ENCODE results near the gene GPR85. TPM values are rescaled to one million over a fixed set of nuclear protein-coding genes. Genes with fewer than 3 reads are reported as not detected.

The GPR85 gene
- total RNA-seq, 6 experiments from 2014 or later: 2.7 to 5.6 (median 3.5) TPM

DNA sequence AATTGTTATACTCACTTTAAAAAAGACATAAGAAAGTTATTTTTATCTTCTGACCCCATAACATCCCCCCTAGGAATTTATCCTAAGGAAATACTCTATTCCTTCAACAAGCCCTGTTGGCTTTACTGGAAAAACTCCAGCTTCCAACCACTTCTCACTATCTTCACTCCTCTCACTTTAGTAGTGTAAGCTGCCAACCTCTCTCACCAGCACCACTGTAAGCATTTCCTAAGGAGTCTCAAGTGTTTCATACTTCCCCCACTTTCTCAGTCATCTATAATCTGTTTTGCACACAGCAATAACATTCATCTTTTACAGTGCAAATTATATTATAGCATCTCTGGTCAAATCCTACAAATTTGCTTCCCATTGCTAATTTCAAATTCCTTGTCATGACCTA is 45.8 kb downstream of the GPR85 start:
- TF ChIP-seq, protein P1, sequence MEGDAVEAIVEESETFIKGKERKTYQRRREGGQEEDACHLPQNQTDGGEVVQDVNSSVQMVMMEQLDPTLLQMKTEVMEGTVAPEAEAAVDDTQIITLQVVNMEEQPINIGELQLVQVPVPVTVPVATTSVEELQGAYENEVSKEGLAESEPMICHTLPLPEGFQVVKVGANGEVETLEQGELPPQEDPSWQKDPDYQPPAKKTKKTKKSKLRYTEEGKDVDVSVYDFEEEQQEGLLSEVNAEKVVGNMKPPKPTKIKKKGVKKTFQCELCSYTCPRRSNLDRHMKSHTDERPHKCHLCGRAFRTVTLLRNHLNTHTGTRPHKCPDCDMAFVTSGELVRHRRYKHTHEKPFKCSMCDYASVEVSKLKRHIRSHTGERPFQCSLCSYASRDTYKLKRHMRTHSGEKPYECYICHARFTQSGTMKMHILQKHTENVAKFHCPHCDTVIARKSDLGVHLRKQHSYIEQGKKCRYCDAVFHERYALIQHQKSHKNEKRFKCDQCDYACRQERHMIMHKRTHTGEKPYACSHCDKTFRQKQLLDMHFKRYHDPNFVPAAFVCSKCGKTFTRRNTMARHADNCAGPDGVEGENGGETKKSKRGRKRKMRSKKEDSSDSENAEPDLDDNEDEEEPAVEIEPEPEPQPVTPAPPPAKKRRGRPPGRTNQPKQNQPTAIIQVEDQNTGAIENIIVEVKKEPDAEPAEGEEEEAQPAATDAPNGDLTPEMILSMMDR (IDR thresholded peaks at IDR 0.05): no peak
- Mint-ChIP-seq H3K27me3 (ENCODE audit: insufficient read depth) (no peaks in the 10 kb centered on the region; the same call in 1 of the 2 replicates), H3K36me3 (ENCODE audit: low read depth) (no peaks in the 10 kb centered on the region)

DNA sequence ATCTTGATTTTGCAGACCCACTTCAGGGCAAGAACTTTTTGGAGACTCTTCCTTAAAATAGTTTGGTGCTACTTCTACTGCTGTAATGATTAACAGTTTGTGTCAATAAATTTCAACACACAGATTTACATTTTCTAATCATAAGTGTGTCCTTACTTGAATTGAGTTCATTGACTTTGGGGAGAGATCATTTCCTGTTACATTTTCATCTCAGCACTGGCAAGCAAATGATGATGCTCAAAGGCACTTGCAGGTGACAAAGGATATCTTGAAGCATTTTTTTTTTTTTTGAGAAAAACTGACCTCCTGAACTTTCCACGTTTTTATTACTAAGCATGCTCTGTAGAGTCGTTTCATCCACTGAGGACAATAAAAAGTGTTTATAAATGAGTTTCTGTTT is 52.7 kb downstream of the GPR85 start:
- Mint-ChIP-seq H3K4me1 (ENCODE audit: low read depth) (no peaks in the 10 kb centered on the region), H3K9me3 (no peaks in the 10 kb centered on the region), H3K36me3 (ENCODE audit: low read depth) (no peaks in the 10 kb centered on the region), H3K27me3 (ENCODE audit: insufficient read depth) (peaks cover 2% of the 10 kb centered on the region; the same call in 1 of the 2 replicates), H3K27ac (no peak overlapping the region), H3K4me3 (no peak overlapping the region)
- DNase-seq: no peak
- TF ChIP-seq, protein P1 (IDR thresholded peaks at IDR 0.05): no peak

More for the DNA sequence above, 45.8 kb downstream of the GPR85 start:
- no peak for DNase-seq
- Mint-ChIP-seq H3K4me1 (ENCODE audit: low read depth) (no peaks in the 10 kb centered on the region), H3K27ac (no peak overlapping the region), H3K9me3 (no peaks in the 10 kb centered on the region), H3K4me3 (no peak overlapping the region)

Other genes starting within 250 kb of the GPR85 start
- 10 to 100 TPM; 52.0 to 74.2 (median 60.6) TPM for gene SMIM30, start 31.7 kb upstream of the GPR85 start, total RNA-seq (2021; fragmentation: NEBNext Ultra II Directional; extraction: Animal tissue kit (Norgen Biotek cat#: 25700))

All from HFFc6 (cell line).